Measurements from ENCODE around the gene HECA. TPM values are rescaled to one million over a fixed set of nuclear protein-coding genes. Genes with fewer than 3 reads are reported as not detected.

HECA gene
- total and polyA plus RNA-seq, 2 experiments from 2014 or later, result 2.9 to 22.5 TPM

- Histone ChIP-seq H3K36me3 (ENCODE audit: low read depth) (no peaks in the 10 kb centered on the region), H3K9ac (no peak overlapping the region), H3K27ac (no peak overlapping the region), H3K9me3 (ENCODE audit: low read depth) (no peaks in the 10 kb centered on the region), H3K27me3 (replicated peaks; ENCODE audit: insufficient read depth) (no peaks in the 10 kb centered on the region), H2AFZ (no peak overlapping the region), H3K9me2 (ENCODE audit: insufficient read depth) (no peaks in the 10 kb centered on the region), H3K79me2 (ENCODE audit: insufficient read depth) (no peaks in the 10 kb centered on the region), H3K4me3 (no peak overlapping the region), H3F3A (ENCODE audit: insufficient read depth) (no peaks in the 10 kb centered on the region), H3K4me2 (ENCODE audit: unreplicated experiment) (no peak overlapping the region), H3K4me1 (ENCODE audit: insufficient read depth) (no peaks in the 10 kb centered on the region), H4K20me1 (ENCODE audit: insufficient read depth) (no peaks in the 10 kb centered on the region)
- no peak for TF ChIP-seq EZH2phosphoT487 (IDR thresholded peaks at IDR 0.05; ENCODE audit: insufficient read depth, low read depth)
- no peak for TF ChIP-seq EZH2 (IDR thresholded peaks at IDR 0.05; ENCODE audit: insufficient read depth, poor library complexity, severe bottlenecking)
- 85 to 89% methylated on average over 8 of the region's 8 CpGs for WGBS, 2 experiments (ENCODE audit: low coverage in 1 of 2, low lambda C conversion rate in 2 of 2, missing lambda C conversion rate in 2 of 2)
- no peak for DNase-seq
- in situ Hi-C loops (cut with MboI), result no loop called here
Measured at GRCh38 chr6:139108378-139108777, 26.5 kb upstream of the HECA start.

GRCh38 chr6:139109558-139109957 lies 25.3 kb upstream of the HECA start:
- no peaks in the 10 kb centered on the region for H3F3A ChIP-seq (ENCODE audit: insufficient read depth)
- H4K20me1 ChIP-seq (ENCODE audit: insufficient read depth), result no peaks in the 10 kb centered on the region
- no peak overlapping the region for H3K4me3 ChIP-seq
- no peak overlapping the region for H2AFZ ChIP-seq
- in situ Hi-C loops (cut with MboI), result no loop called here
- WGBS, 2 experiments (ENCODE audit: low coverage in 1 of 2, low lambda C conversion rate in 2 of 2, missing lambda C conversion rate in 2 of 2), result 42 to 47% methylated on average over 5 of the region's 5 CpGs
- H3K9me3 ChIP-seq (ENCODE audit: low read depth), result no peaks in the 10 kb centered on the region
- no peak overlapping the region for H3K4me2 ChIP-seq (ENCODE audit: unreplicated experiment)
- no peak overlapping the region for H3K27ac ChIP-seq
- H3K79me2 ChIP-seq (ENCODE audit: insufficient read depth), result no peaks in the 10 kb centered on the region
- TF ChIP-seq EZH2phosphoT487 (IDR thresholded peaks at IDR 0.05; ENCODE audit: insufficient read depth, low read depth) (no peak), EZH2 (IDR thresholded peaks at IDR 0.05; ENCODE audit: insufficient read depth, poor library complexity, severe bottlenecking) (no peak)
- H3K27me3 ChIP-seq (replicated peaks; ENCODE audit: insufficient read depth), result no peaks in the 10 kb centered on the region
- H3K36me3 ChIP-seq (ENCODE audit: low read depth), result no peaks in the 10 kb centered on the region
- H3K9me2 ChIP-seq (ENCODE audit: insufficient read depth), result no peaks in the 10 kb centered on the region
- H3K9ac ChIP-seq, result no peak overlapping the region
- peak; percentile 45 for DNase-seq
- H3K4me1 ChIP-seq (ENCODE audit: insufficient read depth), result no peaks in the 10 kb centered on the region

GRCh38 chr6:139112146-139112545 lies 22.7 kb upstream of the HECA start:
- 68% methylated on average over 3 of the region's 3 CpGs for WGBS, 2 experiments (ENCODE audit: low coverage in 1 of 2, low lambda C conversion rate in 2 of 2, missing lambda C conversion rate in 2 of 2)
- no peaks in the 10 kb centered on the region for H3F3A ChIP-seq (ENCODE audit: insufficient read depth)
- H3K27me3 ChIP-seq (replicated peaks; ENCODE audit: insufficient read depth), result no peaks in the 10 kb centered on the region
- H3K9me2 ChIP-seq (ENCODE audit: insufficient read depth), result no peaks in the 10 kb centered on the region
- no peak overlapping the region for H3K27ac ChIP-seq
- no peak for DNase-seq
- H2AFZ ChIP-seq, result no peak overlapping the region
- H3K4me2 ChIP-seq (ENCODE audit: unreplicated experiment), result no peak overlapping the region
- H4K20me1 ChIP-seq (ENCODE audit: insufficient read depth), result no peaks in the 10 kb centered on the region
- no peaks in the 10 kb centered on the region for H3K36me3 ChIP-seq (ENCODE audit: low read depth)
- TF ChIP-seq EZH2phosphoT487 (IDR thresholded peaks at IDR 0.05; ENCODE audit: insufficient read depth, low read depth) (no peak), EZH2 (IDR thresholded peaks at IDR 0.05; ENCODE audit: insufficient read depth, poor library complexity, severe bottlenecking) (no peak)
- in situ Hi-C loops (cut with MboI), result no loop called here
- H3K4me3 ChIP-seq, result no peak overlapping the region
- H3K79me2 ChIP-seq (ENCODE audit: insufficient read depth), result no peaks in the 10 kb centered on the region
- no peaks in the 10 kb centered on the region for H3K9me3 ChIP-seq (ENCODE audit: low read depth)
- H3K9ac ChIP-seq, result no peak overlapping the region
- no peaks in the 10 kb centered on the region for H3K4me1 ChIP-seq (ENCODE audit: insufficient read depth)

DNA sequence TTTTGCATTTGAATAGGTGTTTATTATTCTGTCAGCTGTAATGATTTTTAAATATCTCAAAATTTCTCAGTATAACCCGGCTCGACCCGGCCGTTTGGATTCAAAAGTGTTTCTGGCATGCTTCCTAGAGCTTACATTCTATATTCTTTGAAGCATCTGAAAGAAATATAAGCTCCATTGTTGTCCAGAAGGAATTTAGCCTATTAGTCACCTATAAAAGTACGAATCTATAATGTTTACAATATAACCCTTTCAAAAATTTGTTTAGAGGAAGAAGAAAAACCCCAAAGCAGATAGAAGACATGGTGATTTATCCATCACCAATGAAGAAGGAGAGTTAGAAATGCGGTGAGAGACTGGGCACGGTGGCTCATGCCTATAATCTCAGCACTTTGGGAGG lies 22.3 kb upstream of the HECA start:
- H4K20me1 ChIP-seq (ENCODE audit: insufficient read depth), result no peaks in the 10 kb centered on the region
- H3K36me3 ChIP-seq (ENCODE audit: low read depth), result no peaks in the 10 kb centered on the region
- H3F3A ChIP-seq (ENCODE audit: insufficient read depth), result no peaks in the 10 kb centered on the region
- in situ Hi-C loops (cut with MboI), result no loop called here
- no peak for TF ChIP-seq EZH2phosphoT487 (IDR thresholded peaks at IDR 0.05; ENCODE audit: insufficient read depth, low read depth)
- no peak for TF ChIP-seq EZH2 (IDR thresholded peaks at IDR 0.05; ENCODE audit: insufficient read depth, poor library complexity, severe bottlenecking)
- H3K4me3 ChIP-seq, result no peak overlapping the region
- H3K27ac ChIP-seq, result no peak overlapping the region
- WGBS, 2 experiments (ENCODE audit: low coverage in 1 of 2, low lambda C conversion rate in 2 of 2, missing lambda C conversion rate in 2 of 2), result 76 to 77% methylated on average over 7 of the region's 7 CpGs
- no peaks in the 10 kb centered on the region for H3K79me2 ChIP-seq (ENCODE audit: insufficient read depth)
- no peaks in the 10 kb centered on the region for H3K9me2 ChIP-seq (ENCODE audit: insufficient read depth)
- H3K9ac ChIP-seq, result no peak overlapping the region
- H3K4me2 ChIP-seq (ENCODE audit: unreplicated experiment), result no peak overlapping the region
- H3K27me3 ChIP-seq (replicated peaks; ENCODE audit: insufficient read depth), result no peaks in the 10 kb centered on the region
- H3K9me3 ChIP-seq (ENCODE audit: low read depth), result no peaks in the 10 kb centered on the region
- DNase-seq, result no peak
- no peaks in the 10 kb centered on the region for H3K4me1 ChIP-seq (ENCODE audit: insufficient read depth)
- no peak overlapping the region for H2AFZ ChIP-seq

DNA sequence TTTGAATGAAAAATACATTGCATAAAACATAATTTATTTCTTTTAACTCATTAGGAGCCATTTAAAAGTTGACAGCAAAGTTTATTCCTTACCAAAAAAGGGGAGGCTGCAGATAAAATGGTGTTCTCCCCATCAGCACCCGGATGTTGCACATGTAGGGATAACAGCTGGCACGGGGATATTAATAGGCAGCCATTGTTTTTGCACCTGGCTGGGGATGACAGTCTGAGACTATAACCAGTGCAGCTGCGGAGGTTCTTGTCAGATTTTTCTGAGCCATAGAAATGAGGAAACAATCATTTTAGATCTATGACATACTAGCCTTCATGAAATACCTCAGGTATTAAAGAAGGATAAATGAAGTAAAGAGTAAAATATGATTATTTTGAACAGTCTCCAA lies 20.1 kb upstream of the HECA start:
- Histone ChIP-seq H3K36me3 (ENCODE audit: low read depth) (no peaks in the 10 kb centered on the region), H3K9me2 (ENCODE audit: insufficient read depth) (no peaks in the 10 kb centered on the region), H3K27me3 (replicated peaks; ENCODE audit: insufficient read depth) (no peaks in the 10 kb centered on the region), H3K4me2 (ENCODE audit: unreplicated experiment) (no peak overlapping the region), H3K4me1 (ENCODE audit: insufficient read depth) (no peaks in the 10 kb centered on the region), H3K9ac (no peak overlapping the region), H3K27ac (no peak overlapping the region), H3F3A (ENCODE audit: insufficient read depth) (no peaks in the 10 kb centered on the region), H3K9me3 (ENCODE audit: low read depth) (no peaks in the 10 kb centered on the region), H3K79me2 (ENCODE audit: insufficient read depth) (no peaks in the 10 kb centered on the region), H4K20me1 (ENCODE audit: insufficient read depth) (no peaks in the 10 kb centered on the region), H3K4me3 (no peak overlapping the region), H2AFZ (no peak overlapping the region)
- in situ Hi-C loops (cut with MboI), result no loop called here
- 72 to 76% methylated on average over 3 of the region's 3 CpGs for WGBS, 2 experiments (ENCODE audit: low coverage in 1 of 2, low lambda C conversion rate in 2 of 2, missing lambda C conversion rate in 2 of 2)
- TF ChIP-seq EZH2 (IDR thresholded peaks at IDR 0.05; ENCODE audit: insufficient read depth, poor library complexity, severe bottlenecking) (no peak), EZH2phosphoT487 (IDR thresholded peaks at IDR 0.05; ENCODE audit: insufficient read depth, low read depth) (no peak)
- no peak for DNase-seq
